Testis (tissue), 2 donors: ENCODE data around the gene SRSF5.

Experiments used
- POLR2A ChIP-seq: fragments of 450-650 bp; IDR thresholded peaks from one replicate; pipeline ENCODE4 v1.6.1; 2017; ENCODE audit warnings: antibody characterized with exemption, mild to moderate bottlenecking, moderate library complexity
- TF ChIP-seq, protein P1 (sequence below), 3 experiments: fragments of 450-650 bp in 2 of 3; fragments of 200-600 bp in 1 of 3; sonication (generic) in 1 of 3; IDR thresholded peaks; one replicate each; pipeline ENCODE4 v1.5.1; 2016 to 2019; ENCODE audit warnings: antibody characterized with exemption in 3 of 3, mild to moderate bottlenecking in 2 of 3, moderate library complexity in 1 of 3

DNA sequence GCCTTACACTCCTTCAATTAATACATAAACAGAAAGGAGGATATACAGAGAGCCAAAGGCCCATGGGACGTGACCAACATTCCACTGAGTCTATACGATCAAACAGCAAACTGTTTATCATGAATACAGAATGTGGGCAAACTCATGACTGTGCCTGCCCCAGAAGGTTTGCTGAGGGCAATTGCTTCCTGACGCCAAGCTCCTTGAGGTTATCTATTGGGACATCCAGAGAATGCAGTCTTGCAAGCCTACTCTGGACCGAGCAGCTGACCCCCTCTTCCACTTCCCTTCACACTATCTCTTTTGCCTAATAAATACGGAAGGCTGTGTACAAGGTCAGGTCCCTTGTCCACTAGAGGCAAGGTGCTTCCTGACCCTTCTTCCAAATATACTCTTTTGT is 48.6 kb downstream of the SRSF5 start:
- no peak for TF ChIP-seq POLR2A
- TF ChIP-seq, protein P1, sequence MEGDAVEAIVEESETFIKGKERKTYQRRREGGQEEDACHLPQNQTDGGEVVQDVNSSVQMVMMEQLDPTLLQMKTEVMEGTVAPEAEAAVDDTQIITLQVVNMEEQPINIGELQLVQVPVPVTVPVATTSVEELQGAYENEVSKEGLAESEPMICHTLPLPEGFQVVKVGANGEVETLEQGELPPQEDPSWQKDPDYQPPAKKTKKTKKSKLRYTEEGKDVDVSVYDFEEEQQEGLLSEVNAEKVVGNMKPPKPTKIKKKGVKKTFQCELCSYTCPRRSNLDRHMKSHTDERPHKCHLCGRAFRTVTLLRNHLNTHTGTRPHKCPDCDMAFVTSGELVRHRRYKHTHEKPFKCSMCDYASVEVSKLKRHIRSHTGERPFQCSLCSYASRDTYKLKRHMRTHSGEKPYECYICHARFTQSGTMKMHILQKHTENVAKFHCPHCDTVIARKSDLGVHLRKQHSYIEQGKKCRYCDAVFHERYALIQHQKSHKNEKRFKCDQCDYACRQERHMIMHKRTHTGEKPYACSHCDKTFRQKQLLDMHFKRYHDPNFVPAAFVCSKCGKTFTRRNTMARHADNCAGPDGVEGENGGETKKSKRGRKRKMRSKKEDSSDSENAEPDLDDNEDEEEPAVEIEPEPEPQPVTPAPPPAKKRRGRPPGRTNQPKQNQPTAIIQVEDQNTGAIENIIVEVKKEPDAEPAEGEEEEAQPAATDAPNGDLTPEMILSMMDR (IDR thresholded peaks at IDR 0.05), result no peak
